ENCODE results near the gene PROSER3.
"Not testable (repeated sequence)": the region's sequence is repeated elsewhere in the genome, so short reads cannot be mapped to it uniquely, and the experiment has no call there.

PROSER3 gene

GRCh38 chr19:35795564-35795963 lies 37.6 kb downstream of the PROSER3 start:
- not testable (repeated sequence) for DNase-seq

GRCh38 chr19:35796645-35797542 lies 38.9 kb downstream of the PROSER3 start:
- DNase-seq = no peak

GRCh38 chr19:35797663-35798062 lies 39.7 kb downstream of the PROSER3 start:
- DNase-seq = no peak

DNA sequence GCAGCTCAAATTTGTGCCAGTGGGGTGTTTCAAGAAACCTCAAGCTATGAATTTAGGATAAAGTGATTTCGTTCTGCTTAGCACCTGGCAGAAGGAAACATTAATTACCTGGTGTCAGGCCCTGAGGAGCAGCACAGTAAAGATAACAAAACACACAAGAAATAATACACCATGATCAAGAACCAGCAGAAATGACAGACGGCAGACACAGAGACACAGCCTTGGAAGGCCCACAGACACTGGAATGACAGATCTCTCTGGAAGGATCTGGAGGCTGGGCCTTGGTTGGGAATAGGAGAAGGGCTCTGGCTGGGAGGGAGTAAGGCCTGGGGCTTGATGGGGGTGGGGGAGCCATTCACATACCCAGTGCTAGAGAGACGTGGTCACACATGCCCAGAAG lies 43.9 kb downstream of the PROSER3 start:
- DNase-seq = no peak

- peak; percentile 83 for DNase-seq
Observed at GRCh38 chr19:35805526-35806102, 47.6 kb downstream of the PROSER3 start.

GRCh38 chr19:35806597-35806996 lies 48.6 kb downstream of the PROSER3 start:
- no peak for DNase-seq

DNA sequence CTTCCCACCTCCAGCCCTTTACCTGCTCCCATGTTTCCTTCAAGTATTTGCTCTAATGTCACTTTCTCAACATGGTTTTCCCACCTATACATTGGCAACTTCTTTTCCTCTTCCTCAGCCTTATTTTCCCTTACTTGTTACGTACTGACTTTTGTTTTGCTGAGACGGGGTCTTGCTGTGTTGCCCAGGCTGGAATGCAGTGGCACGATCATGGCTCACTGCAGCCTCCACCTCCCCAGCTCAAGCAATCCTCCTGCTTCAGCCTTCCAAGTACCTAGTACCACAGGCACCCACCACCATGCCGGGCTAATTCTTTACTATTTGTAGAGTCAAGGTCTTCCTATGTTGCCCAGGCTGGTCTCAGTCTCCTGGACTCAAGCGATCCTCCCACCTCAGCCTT lies 49.7 kb downstream of the PROSER3 start:
- no peak for DNase-seq

GRCh38 chr19:35811317-35812219 lies 53.6 kb downstream of the PROSER3 start:
- no peak for DNase-seq

GRCh38 chr19:35812220-35813042 lies 54.5 kb downstream of the PROSER3 start, which contains the start of gene PRODH2:
Gene PRODH2 (minus strand): TSS chr19:35812845. CDS start chr19:35812805, 40 bp downstream.
- DNase-seq = no peak

- no peak for DNase-seq
Observed at GRCh38 chr19:35813043-35813890, 55.3 kb downstream of the PROSER3 start.

GRCh38 chr19:35816262-35816661 lies 58.3 kb downstream of the PROSER3 start:
- no peak for DNase-seq

DNA sequence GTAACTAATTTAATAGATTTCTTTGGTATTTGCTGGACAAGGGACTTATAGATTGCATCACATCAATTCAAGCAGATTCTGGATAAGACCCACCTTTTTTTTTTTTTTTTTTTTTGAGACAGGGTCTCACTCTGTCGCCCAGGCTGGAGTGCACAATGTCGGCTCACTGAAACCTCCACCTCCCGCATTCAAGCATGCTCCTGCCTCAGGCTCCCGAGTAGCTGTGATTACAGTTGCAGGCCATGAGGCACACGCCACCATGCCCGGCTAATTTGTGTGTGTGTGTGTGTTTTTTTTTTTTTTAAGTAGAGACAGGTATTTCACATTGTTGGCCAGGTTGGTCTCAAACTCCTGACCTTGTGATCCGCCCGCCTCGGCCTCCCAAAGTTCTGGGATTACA lies 58.9 kb downstream of the PROSER3 start:
- no peak for DNase-seq

- DNase-seq = no peak
Observed at GRCh38 chr19:35818445-35818844, 60.5 kb downstream of the PROSER3 start.

Data from NCI-H2029 treated with DMSO at 0.1 percent for 48 hours (cell line).